HCT116 (cell line): ENCODE results near the gene CYB561D1. TPM values are rescaled to one million over a fixed set of nuclear protein-coding genes. Genes with fewer than 3 reads are reported as not detected.

Source experiments
- ATAC-seq: fragments of 200-7000 bp; cut with Tn5 transposase; 2 replicates; pipeline ENCODE4 v1.9.1; 2020; ENCODE audit warnings: mild to moderate bottlenecking, moderate library complexity
- Bru-seq: library from RNA; stranded (reverse); fragments of 400-500 nt; gene quantifications from one replicate; lab custom pipeline; 2021; lab: Mats Ljungman, UMichigan
- BruChase-seq, 2 experiments: library from RNA; stranded (reverse); fragments of 400-500 nt; gene quantifications; one replicate each; lab custom pipeline; 2021; lab: Mats Ljungman, UMichigan
- BruUV-seq: library from RNA; stranded (reverse); fragments of 400-500 nt; replicated peaks from 2 replicates; lab custom pipeline; 2021; lab: Mats Ljungman, UMichigan
- CTCF ChIA-PET: fragments of 300-600 bp; sonication (Branson Sonifier 250); formaldehyde crosslinking; loops from one replicate; lab custom pipeline; 2021; ENCODE audit warnings: antibody characterized with exemption; lab: Charles Lee
- POLR2A ChIA-PET: fragments of 300-600, 350-600 bp; sonication (Branson Sonifier 250); formaldehyde crosslinking; loops from one replicate; lab custom pipeline; 2021; ENCODE audit warnings: antibody characterized with exemption; lab: Charles Lee
- RAD21 ChIA-PET, 2 experiments: fragments of 300-600 bp; sonication (Branson Sonifier 250); formaldehyde crosslinking; loops; one replicate each; lab custom pipeline; 2023; ENCODE audit warnings: low total read pairs in 2 of 2; ENCODE audit not compliant: uncharacterized antibody in 2 of 2, unreplicated experiment in 2 of 2, low non-redundant PET in 1 of 2; lab: Charles Lee
- DNase-seq: peaks from one replicate; pipeline ENCODE4 v3.0.0-alpha.2; 2010; ENCODE audit warnings: low read depth, low spot score
- H2AFZ ChIP-seq: fragments of 200-600 bp; shearing (Covaris generic), sonication (generic); 2 replicates; pipeline ENCODE4 v1.6.1; 2017; ENCODE audit warnings: low read depth, mixed run types, mixed read lengths, antibody characterized with exemption, low read length; ENCODE audit not compliant: poor library complexity, severe bottlenecking
- H3K27ac ChIP-seq: 2 replicates; pipeline ENCODE4 v1.5.1; 2012; ENCODE audit warnings: low read depth, low read length
- H3K27me3 ChIP-seq: fragments of 200-600 bp; sonication (generic); 2 replicates; pipeline ENCODE4 v1.6.1; 2016; ENCODE audit warnings: mixed run types, low read length, mixed read lengths; ENCODE audit not compliant: insufficient read depth
- H3K36me3 ChIP-seq, 2 experiments: fragments of 200-500 bp in 1 of 2; fragments of 200-600 bp in 1 of 2; sonication (Bioruptor generic) in 1 of 2; sonication (generic) in 1 of 2; 2 replicates each; pipeline versions ENCODE4 v1.5.1 to v1.6.1; 2014 to 2016; ENCODE audit warnings: low read length in 2 of 2, inconsistent platforms in 1 of 2, mixed read lengths in 1 of 2, mixed run types in 1 of 2; ENCODE audit not compliant: insufficient read depth in 2 of 2, control insufficient read depth in 1 of 2
- H3K4me1 ChIP-seq, 2 experiments: fragments of 200-600 bp in 1 of 2; sonication (generic) in 1 of 2; 2 replicates each; pipeline versions ENCODE4 v1.5.1 to v1.6.1; 2012 to 2017; ENCODE audit warnings: low read length in 2 of 2, inconsistent platforms in 1 of 2, mild to moderate bottlenecking in 1 of 2, mixed read lengths in 1 of 2, mixed run types in 1 of 2, moderate library complexity in 1 of 2; ENCODE audit not compliant: insufficient read depth in 2 of 2, control insufficient read depth in 1 of 2
- H3K4me2 ChIP-seq: fragments of 200-600 bp; sonication (generic); 2 replicates; pipeline ENCODE4 v1.6.1; 2017; ENCODE audit warnings: mixed run types, low read length, mixed read lengths
- H3K4me3 ChIP-seq, 2 experiments: fragments of 200-600 bp in 1 of 2; sonication (generic) in 1 of 2; replicated peaks in 1 of 2; 2 replicates each; pipeline ENCODE4 v1.5.1; 2011 to 2016; ENCODE audit warnings: low read length in 2 of 2, control low read depth in 1 of 2, low read depth in 1 of 2, mild to moderate bottlenecking in 1 of 2, mixed read lengths in 1 of 2, mixed run types in 1 of 2
- H3K79me2 ChIP-seq: fragments of 200-600 bp; sonication (generic); 2 replicates; pipeline ENCODE4 v1.6.1; 2017; ENCODE audit warnings: mild to moderate bottlenecking, mixed run types, low read length, moderate library complexity, mixed read lengths; ENCODE audit not compliant: insufficient read depth
- H3K9ac ChIP-seq: fragments of 200-600 bp; sonication (generic); 2 replicates; pipeline ENCODE4 v1.6.1; 2016; ENCODE audit warnings: low read length, mixed read lengths
- H3K9me2 ChIP-seq: fragments of 200-600 bp; sonication (generic), shearing (Covaris generic); 2 replicates; pipeline ENCODE4 v1.6.1; 2017; ENCODE audit warnings: mixed run types, mild to moderate bottlenecking, moderate library complexity; ENCODE audit not compliant: insufficient read depth
- H3K9me3 ChIP-seq, 2 experiments: fragments of 200-500 bp in 1 of 2; fragments of 200-600 bp in 1 of 2; sonication (Bioruptor generic) in 1 of 2; sonication (generic) in 1 of 2; 2 replicates each; pipeline ENCODE4 v1.6.1; 2014 to 2017; ENCODE audit warnings: low read length in 2 of 2, mixed read lengths in 2 of 2, inconsistent platforms in 1 of 2, low read depth in 1 of 2, mild to moderate bottlenecking in 1 of 2, mixed run types in 1 of 2, moderate library complexity in 1 of 2; ENCODE audit not compliant: control insufficient read depth in 1 of 2, insufficient read depth in 1 of 2
- H4K20me1 ChIP-seq: fragments of 200-600 bp; sonication (generic), shearing (Covaris generic); 2 replicates; pipeline ENCODE4 v1.6.1; 2017; ENCODE audit warnings: mixed run types, mild to moderate bottlenecking, moderate library complexity; ENCODE audit not compliant: insufficient read depth
- CTCF ChIP-seq, 3 experiments: fragments of 200-600 bp in 1 of 3; sonication (generic) in 1 of 3; IDR thresholded peaks in 2 of 3; conservative IDR thresholded peaks in 1 of 3; 2 replicates each; pipeline ENCODE4 v1.5.1; 2012 to 2017; ENCODE audit warnings: low read depth in 2 of 3, low read length in 2 of 3, antibody characterized with exemption in 1 of 3, borderline replicate concordance in 1 of 3, control low read depth in 1 of 3, mild to moderate bottlenecking in 1 of 3, mixed read lengths in 1 of 3, mixed run types in 1 of 3, moderate library complexity in 1 of 3; ENCODE audit not compliant: insufficient read depth in 1 of 3
- EGR1 ChIP-seq: IDR thresholded peaks from 2 replicates; pipeline ENCODE4 v1.6.1; 2012; ENCODE audit warnings: low read depth
- ELF1 ChIP-seq: IDR thresholded peaks from 2 replicates; pipeline ENCODE4 v1.6.1; 2012; ENCODE audit warnings: low read depth, borderline replicate concordance
- JUND ChIP-seq: IDR thresholded peaks from 2 replicates; pipeline ENCODE4 v1.6.1; 2012
- MAX ChIP-seq: IDR thresholded peaks from 2 replicates; pipeline ENCODE4 v1.6.1; 2012
- POLR2A ChIP-seq: IDR thresholded peaks from 2 replicates; pipeline ENCODE4 v1.7.0; 2011; ENCODE audit warnings: borderline replicate concordance; ENCODE audit not compliant: insufficient read depth, insufficient read length; ENCODE audit errors: extremely low read depth
- POLR2AphosphoS5 ChIP-seq: IDR thresholded peaks from 2 replicates; pipeline ENCODE4 v1.6.1; 2011; ENCODE audit warnings: mild to moderate bottlenecking, low read depth, low read length, moderate library complexity
- RAD21 ChIP-seq: IDR thresholded peaks from 2 replicates; pipeline ENCODE4 v1.6.1; 2012; ENCODE audit warnings: low read depth, mild to moderate bottlenecking
- REST ChIP-seq: IDR thresholded peaks from 2 replicates; pipeline ENCODE4 v1.6.1; 2012; ENCODE audit warnings: low read depth
- SIN3A ChIP-seq: IDR thresholded peaks from 2 replicates; pipeline ENCODE4 v1.6.1; 2012; ENCODE audit warnings: low read depth
- SP1 ChIP-seq: IDR thresholded peaks from 2 replicates; pipeline ENCODE4 v1.6.1; 2012; ENCODE audit warnings: low read depth
- SRF ChIP-seq: IDR thresholded peaks from 2 replicates; pipeline ENCODE4 v1.6.1; 2012; ENCODE audit warnings: low read depth
- TCF7L2 ChIP-seq: IDR thresholded peaks from 2 replicates; pipeline ENCODE4 v1.7.0; 2011; ENCODE audit warnings: borderline replicate concordance, inconsistent platforms; ENCODE audit not compliant: insufficient read depth, insufficient read length; ENCODE audit errors: extremely low read depth
- YY1 ChIP-seq: IDR thresholded peaks from 2 replicates; pipeline ENCODE4 v1.6.1; 2011; ENCODE audit warnings: low read length, low read depth, moderate library complexity, mild to moderate bottlenecking; ENCODE audit not compliant: insufficient replicate concordance; ENCODE audit errors: extremely low read depth
- ZBTB33 ChIP-seq: IDR thresholded peaks from 2 replicates; pipeline ENCODE4 v1.6.1; 2011; ENCODE audit warnings: mild to moderate bottlenecking, low read length, moderate library complexity; ENCODE audit not compliant: insufficient replicate concordance; ENCODE audit errors: extremely low read depth
- ZFX ChIP-seq: fragments of 450-650 bp; IDR thresholded peaks from 2 replicates; pipeline ENCODE4 v1.6.1; 2017
- intact Hi-C: fragments of 100-400 bp; cut with micrococcal nuclease; formaldehyde crosslinking; loops from 2 replicates; pipeline ENCODE4 v1.10.0; 2022
- long read RNA-seq: library from polyadenylated mRNA; unstranded; transcript quantifications from one replicate; pipeline ENCODE4 v2.0.0, GENCODE V29; 2021; ENCODE audit not compliant: unreplicated experiment
- polyA plus RNA-seq: library from polyadenylated mRNA; unstranded; fragments of >200 nt; gene quantifications from 2 replicates; pipeline ENCODE4 v1.2.1, GENCODE V29; 2012; ENCODE audit warnings: missing spikeins
- total RNA-seq: library from RNA; stranded (reverse); gene quantifications from one replicate; pipeline ENCODE4 v1.2.1, GENCODE V29; 2021; ENCODE audit not compliant: unreplicated experiment

Gene CYB561D1
- total RNA-seq (5.9 TPM), Bru-seq, nascent RNA (percentile 62 among the genes with signal in this experiment), BruChase-seq, experiment 1, labeled RNA remaining after a 6-hour chase (percentile 70 among the genes with signal in this experiment), BruChase-seq, experiment 2, labeled RNA remaining after a 2-hour chase (percentile 86 among the genes with signal in this experiment)
- 4.5 and 5.4 TPM in 2 replicates for polyA plus RNA-seq
- long read RNA-seq, full-length matches to known transcripts, result 3 of 6 reads
- long read RNA-seq, partial matches to known transcripts, result 0 of 6 reads
- long read RNA-seq, other reads (novel, unspliced or antisense), result 3 of 6 reads

- CTCF ChIA-PET, result interaction anchor here (0.8 to 7.1 kb wide), 10 partner anchors 8 to 67 kb away, joined by 3 to 146 read pairs (median 4); no protein-coding TSS in a partner anchor
Measured at GRCh38 chr1:109493805-109494539, at the start of gene CYB561D1. CYB561D1 (plus strand) TSS chr1:109494094; CDS start chr1:109494140, 46 bp downstream.

More at GRCh38 chr1:109493805-109494539, at the start of gene CYB561D1:
- H3K36me3 ChIP-seq, result peaks cover 4 to 5% of the 10 kb centered on the region in 2 experiments; a peak in 1 of 4 replicates
- POLR2A ChIA-PET, result interaction anchor here (0.6 to 1.6 kb wide), 3 partner anchors 19 to 68 kb away, joined by 3 to 4 read pairs (median 3); partner anchors contain the start of gene PSMA5
- TF ChIP-seq REST (no peak), POLR2A (peak; percentile 68), SRF (no peak), POLR2AphosphoS5 (peak; percentile 84), CTCF (IDR thresholded peaks at IDR 0.05 in 2 of 3, conservative IDR thresholded peaks at IDR 0.05 in 1 of 3; ENCODE audit: borderline replicate concordance in 1 of 3, insufficient read depth in 1 of 3, low read depth in 2 of 3, low read length in 2 of 3) (peak; percentile 77 to 98 (median 85)), ZFX (peak; percentile 29; the same call in 1 of the 2 replicates), ELF1 (peak; percentile 99), YY1 (peak; percentile 58), TCF7L2 (peak; percentile 24), SP1 (peak; percentile 41; the same call in 1 of the 2 replicates), SIN3A (peak; percentile 89), RAD21 (peak; percentile 49), JUND (no peak), MAX (peak; percentile 82), EGR1 (peak; percentile 98), ZBTB33 (peak; percentile 87)
- no peaks in the 10 kb centered on the region for H3K27me3 ChIP-seq
- peak within 1 kb of the TSS; percentile 63 for H3K4me2 ChIP-seq
- no peaks in the 10 kb centered on the region for H3K9me3 ChIP-seq
- H3K9ac ChIP-seq, result peak within 1 kb of the TSS; percentile 60
- no peaks in the 10 kb centered on the region for H3K9me2 ChIP-seq
- peaks cover 10 to 14% of the 10 kb centered on the region in 2 experiments; a peak in 2 of 4 replicates for H3K4me1 ChIP-seq
- intact Hi-C loops, result loop anchor here (1.0 kb wide), 1 partner anchor 38 kb away; no protein-coding TSS in a partner anchor
- H3K4me3 ChIP-seq, result peak within 1 kb of the TSS; percentile 90 to 94
- DNase-seq (peak; percentile 53), ATAC-seq (peak; percentile 92)
- H2AFZ ChIP-seq, result peak within 1 kb of the TSS; percentile 13
- no peaks in the 10 kb centered on the region for H4K20me1 ChIP-seq
- peak within 1 kb of the TSS; percentile 61 for H3K27ac ChIP-seq
- no TSS peak for BruUV-seq
- RAD21 ChIA-PET, result interaction anchor here in 1 of 2 experiments (0.6 kb wide), 1 partner anchor 38 kb away, joined by 5 read pairs; no protein-coding TSS in a partner anchor
- no peaks in the 10 kb centered on the region; the same call in 1 of the 2 replicates for H3K79me2 ChIP-seq
